ENCODE measurements around the gene GRM5.

GRM5 gene

DNA sequence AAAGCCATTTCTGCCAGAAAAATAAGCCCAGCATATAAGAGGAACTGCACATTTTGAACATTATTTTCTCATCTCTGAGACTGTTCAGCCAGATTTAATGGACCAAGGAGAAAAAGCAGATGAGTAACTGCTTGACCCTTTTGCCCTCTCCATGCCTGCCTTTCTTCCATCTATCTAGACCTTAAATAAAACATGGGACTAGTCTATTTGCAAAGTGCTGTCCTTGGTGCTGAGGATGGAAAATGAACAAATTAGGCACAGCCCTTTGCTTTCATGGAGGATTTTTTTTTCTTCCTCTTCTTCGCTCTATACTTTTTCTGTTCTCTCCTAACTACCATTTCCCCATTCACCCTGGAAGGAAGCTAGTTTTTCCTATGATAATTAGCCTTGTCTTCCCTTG, 361.3 kb downstream of the GRM5 start:
- no peak for DNase-seq (ENCODE audit: low read depth in 2 of 2)

GRCh38 chr11:88701816-88702215, 364.0 kb downstream of the GRM5 start:
- DNase-seq (ENCODE audit: low read depth in 2 of 2) = no peak

- no peak for DNase-seq (ENCODE audit: low read depth in 2 of 2)
These were observed 368.6 kb downstream of the GRM5 start for GRCh38 chr11:88697139-88697538.

- DNase-seq (ENCODE audit: low read depth in 2 of 2) = no peak
These were observed 369.9 kb downstream of the GRM5 start for GRCh38 chr11:88695689-88696414.

GRCh38 chr11:88692306-88693086, 373.3 kb downstream of the GRM5 start:
- DNase-seq (ENCODE audit: low read depth in 2 of 2) = no peak

DNA sequence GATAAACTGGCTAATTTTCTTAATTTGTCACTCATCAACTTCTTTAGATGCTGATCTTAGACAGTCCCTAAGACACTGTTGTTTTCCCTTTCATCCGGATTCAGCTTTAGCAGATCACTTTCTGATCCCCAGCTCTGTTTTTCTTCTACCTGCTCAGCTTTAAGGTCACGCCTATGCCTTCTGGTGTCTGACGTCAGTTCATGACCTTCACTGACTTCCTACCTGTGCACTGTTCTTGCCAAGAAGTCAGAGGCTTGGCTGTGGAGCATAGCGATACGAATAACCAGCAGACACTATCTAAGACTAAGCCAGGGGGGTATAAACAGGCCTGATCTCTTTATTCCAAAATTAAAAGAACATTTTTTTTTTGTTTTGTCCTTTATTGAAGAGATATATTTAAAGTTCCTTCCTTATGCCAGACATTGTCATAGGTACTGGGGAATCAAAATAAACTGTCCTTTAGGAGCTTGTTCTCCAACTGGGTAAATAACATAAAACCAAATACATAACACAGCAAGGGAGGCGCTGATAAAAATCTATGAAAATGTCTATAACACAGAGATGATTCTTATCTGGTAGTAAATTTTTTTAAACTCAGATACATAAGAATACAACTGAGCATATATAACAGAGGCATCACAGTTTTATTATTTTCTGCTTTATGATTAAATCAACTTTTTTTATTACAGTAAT, 376.1 kb downstream of the GRM5 start:
- DNase-seq (ENCODE audit: low read depth in 2 of 2) = no peak

GRCh38 chr11:88683024-88683423, 382.8 kb downstream of the GRM5 start:
- no peak for DNase-seq (ENCODE audit: low read depth in 2 of 2)

DNA sequence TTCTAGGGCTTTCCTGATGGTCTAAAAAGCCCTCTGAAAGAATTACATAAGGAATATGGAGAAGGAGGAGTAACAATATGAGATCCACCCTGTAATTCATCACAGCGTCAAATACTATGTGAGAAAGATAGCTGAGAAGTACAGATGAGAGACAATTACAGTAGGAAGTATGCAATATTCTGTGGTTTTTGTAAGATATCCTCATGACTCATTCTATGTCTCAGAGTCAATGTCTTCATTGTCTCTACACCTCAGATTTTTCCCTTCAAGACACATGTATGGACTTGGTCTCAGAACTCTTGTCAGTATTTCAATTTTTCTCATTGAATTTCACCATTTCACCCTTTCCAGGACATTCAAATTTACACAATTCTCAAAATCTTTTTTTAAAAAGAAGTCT, 385.0 kb downstream of the GRM5 start:
- DNase-seq (ENCODE audit: low read depth in 2 of 2) = peak; percentile 2 to 14

GRCh38 chr11:88666364-88666763, 399.4 kb downstream of the GRM5 start:
- no peak for DNase-seq (ENCODE audit: low read depth in 2 of 2)

- DNase-seq (ENCODE audit: low read depth in 2 of 2) = no peak
These were observed 408.6 kb downstream of the GRM5 start for GRCh38 chr11:88657076-88657738.

DNA sequence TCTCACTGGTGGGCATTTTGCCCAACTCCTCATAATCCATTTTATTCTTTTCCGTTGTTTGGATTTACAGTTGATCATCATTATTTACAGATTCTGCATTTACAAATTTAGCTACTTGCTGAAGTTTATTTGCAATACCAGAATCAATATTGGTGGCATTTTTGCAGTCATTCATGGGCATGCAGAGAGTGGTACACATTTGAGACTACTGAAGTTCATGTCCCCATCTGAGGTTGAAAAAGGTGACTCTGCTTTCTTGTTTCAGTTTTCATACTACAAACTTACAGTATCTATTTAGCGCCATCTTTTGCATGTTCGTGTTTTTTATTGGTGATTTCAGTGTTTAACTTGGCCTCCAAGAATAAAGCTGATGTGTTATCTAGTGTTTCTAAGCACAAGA, 409.5 kb downstream of the GRM5 start:
- DNase-seq (ENCODE audit: low read depth in 2 of 2) = no peak

DNA sequence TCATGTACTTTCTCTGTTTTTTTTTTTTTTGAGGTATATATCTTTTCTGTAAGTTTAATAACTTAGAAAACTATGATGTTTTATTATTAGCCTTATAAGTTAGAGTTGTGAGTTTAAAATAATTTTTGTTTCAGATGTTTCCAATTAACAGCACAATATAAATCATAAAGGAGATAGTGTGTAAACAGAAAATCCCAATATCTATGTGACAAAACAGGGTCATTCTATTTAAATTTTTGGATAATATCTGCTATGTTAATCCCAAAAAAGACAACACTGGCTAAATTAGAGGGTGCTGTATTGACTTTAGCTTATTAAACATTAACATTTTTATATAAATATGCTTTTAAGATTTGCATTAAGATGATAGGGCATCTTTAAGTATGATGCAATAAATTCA, 410.1 kb downstream of the GRM5 start:
- no peak for DNase-seq (ENCODE audit: low read depth in 2 of 2)

DNA sequence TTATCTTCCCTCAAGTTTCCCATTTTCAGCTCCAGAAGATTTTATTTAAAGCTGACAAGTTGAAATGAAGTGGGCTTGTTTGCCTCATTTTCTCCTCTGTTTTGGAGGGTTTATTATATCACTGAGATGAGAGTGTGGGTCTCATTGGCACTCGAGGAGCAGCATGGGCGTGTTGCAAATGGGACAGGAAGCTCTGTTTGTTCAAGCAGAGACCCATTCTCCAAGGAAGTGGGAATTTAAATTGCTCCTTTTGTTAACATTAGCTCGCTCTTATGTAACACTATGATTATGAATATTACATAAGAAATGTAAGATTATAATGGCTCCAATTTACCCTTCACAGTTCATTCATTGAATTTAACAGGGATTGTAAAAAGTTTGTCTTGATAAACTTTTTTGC, 410.6 kb downstream of the GRM5 start:
- no peak for DNase-seq (ENCODE audit: low read depth in 2 of 2)

GRCh38 chr11:88651556-88651955, 414.2 kb downstream of the GRM5 start:
- DNase-seq (ENCODE audit: low read depth in 2 of 2) = no peak

- DNase-seq (ENCODE audit: low read depth in 2 of 2) = no peak
These were observed 421.1 kb downstream of the GRM5 start for GRCh38 chr11:88644724-88645123.

DNA sequence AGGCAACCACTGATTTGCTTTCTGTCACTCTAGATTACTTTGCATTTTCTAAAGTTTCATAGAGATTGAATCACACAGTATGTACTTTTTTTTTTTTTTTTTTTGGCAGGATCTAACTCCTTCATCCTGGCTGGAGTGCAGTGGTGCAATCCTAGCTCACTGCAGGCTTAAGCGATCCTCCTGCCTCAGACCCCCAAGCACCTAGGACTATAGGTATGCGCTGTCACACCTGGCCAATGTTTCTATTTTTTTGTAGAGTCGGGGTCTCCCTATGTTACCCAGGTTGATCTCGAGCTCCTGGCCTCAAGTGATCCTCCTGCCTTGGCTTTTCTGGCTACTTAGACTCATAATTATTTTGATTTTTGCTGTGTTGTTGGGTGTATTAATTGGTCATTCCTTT, 433.6 kb downstream of the GRM5 start:
- no peak for DNase-seq (ENCODE audit: low read depth in 2 of 2)

- no peak for DNase-seq (ENCODE audit: low read depth in 2 of 2)
These were observed 434.3 kb downstream of the GRM5 start for GRCh38 chr11:88631497-88631896.

DNA sequence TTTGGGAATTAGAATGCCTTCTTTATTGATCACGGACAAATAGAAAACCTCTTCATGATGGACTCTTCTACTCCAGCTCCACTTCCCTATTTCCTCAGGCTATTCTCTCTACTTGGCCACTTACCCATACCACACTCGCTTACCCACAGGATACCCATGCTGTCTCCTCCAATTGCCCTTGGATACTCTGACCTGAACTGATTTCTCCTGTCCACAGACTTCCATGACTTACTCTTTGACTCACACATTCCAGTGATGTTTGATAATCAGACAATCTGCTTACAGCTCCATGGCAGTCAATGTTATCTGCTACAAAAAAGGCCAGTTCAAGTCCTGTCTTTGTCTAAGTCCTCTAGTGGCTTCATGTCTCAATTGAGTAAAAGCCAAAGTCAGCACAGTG, 436.3 kb downstream of the GRM5 start:
- no peak for DNase-seq (ENCODE audit: low read depth in 2 of 2)

- no peak for DNase-seq (ENCODE audit: low read depth in 2 of 2)
These were observed 439.6 kb downstream of the GRM5 start for GRCh38 chr11:88626216-88626615.

GRCh38 chr11:88623531-88623930, 442.3 kb downstream of the GRM5 start:
- peak; percentile 29 to 33 for DNase-seq (ENCODE audit: low read depth in 2 of 2)

DNA sequence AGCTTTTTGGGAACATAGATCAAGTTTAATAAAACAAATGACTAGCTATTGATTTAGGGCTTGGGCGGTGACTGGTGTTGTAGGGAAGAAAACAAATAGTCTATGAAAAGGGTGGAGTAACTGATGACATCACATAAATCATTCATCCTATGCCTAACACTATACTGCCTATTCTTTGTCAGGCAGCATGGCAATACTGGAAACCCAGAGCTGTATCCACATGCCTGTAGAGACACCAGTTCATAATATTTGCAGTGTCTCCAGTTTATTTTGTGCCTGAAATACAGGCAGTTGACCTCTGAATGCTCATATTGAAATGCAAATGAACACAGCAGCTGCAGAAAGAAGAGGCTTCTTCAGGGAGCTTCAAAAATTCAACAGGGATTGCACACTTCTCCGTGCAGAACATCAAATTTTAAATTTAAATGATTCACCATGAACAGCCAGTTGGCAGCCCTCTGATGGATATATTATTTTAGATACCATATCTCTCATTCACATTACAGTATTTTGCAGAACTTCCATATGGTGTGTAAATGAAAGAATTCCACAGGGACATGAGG, 445.1 kb downstream of the GRM5 start:
- DNase-seq (ENCODE audit: low read depth in 2 of 2) = no peak
